Stimulated activated CD4-positive, alpha-beta T cell treated with anti-CD3 and anti-CD28 coated beads, Interleukin-12 subunit alpha, Interleukin-12 subunit beta, amount 100 ng/mL, for 48 hours (primary cell): ENCODE results near the gene DDX56.
A peak's percentile ranks its signal among the peaks of the same experiment; 100 is the strongest.
"Not testable (repeated sequence)": the region's sequence is repeated elsewhere in the genome, so short reads cannot be mapped to it uniquely, and the experiment has no call there.

Experiments used
- DNase-seq, 3 donors: peaks; one replicate each; pipeline ENCODE4 v3.0.0-alpha.2; 2020; ENCODE audit warnings: low read depth in 2 of 3, low spot score in 1 of 3

Gene DDX56

GRCh38 chr7:44565097-44565794, 8.5 kb downstream of the DDX56 start:
- peak; percentile 46 to 59 (median 59) for DNase-seq

- DNase-seq: no peak
Measured at GRCh38 chr7:44564606-44565005, 9.1 kb downstream of the DDX56 start.

GRCh38 chr7:44563171-44563679, 10.5 kb downstream of the DDX56 start:
- no peak for DNase-seq

GRCh38 chr7:44562622-44562962, 11.1 kb downstream of the DDX56 start:
- not testable (repeated sequence) for DNase-seq

- no peak for DNase-seq
Measured at GRCh38 chr7:44561962-44562621, 11.6 kb downstream of the DDX56 start.

GRCh38 chr7:44561481-44561880, 12.2 kb downstream of the DDX56 start:
- DNase-seq: no peak

GRCh38 chr7:44559485-44559884, 14.2 kb downstream of the DDX56 start:
- DNase-seq: no peak

GRCh38 chr7:44557485-44557884, 16.2 kb downstream of the DDX56 start:
- DNase-seq: no peak

GRCh38 chr7:44555350-44555749, 18.4 kb downstream of the DDX56 start:
- DNase-seq: no peak

- DNase-seq: not testable (repeated sequence)
Measured at GRCh38 chr7:44552473-44553005, 21.2 kb downstream of the DDX56 start.

GRCh38 chr7:44549457-44549856, 24.3 kb downstream of the DDX56 start:
- no peak for DNase-seq

- no peak for DNase-seq
Measured at GRCh38 chr7:44548893-44549292, 24.8 kb downstream of the DDX56 start.

- no peak for DNase-seq
Measured at GRCh38 chr7:44547536-44548231, 26.0 kb downstream of the DDX56 start.

- DNase-seq: no peak
Measured at GRCh38 chr7:44541876-44542610, 31.7 kb downstream of the DDX56 start.

GRCh38 chr7:44541028-44541869, 32.5 kb downstream of the DDX56 start, which contains the start of gene NPC1L1:
Gene NPC1L1, minus strand, starts transcription at chr7:44541330. Its CDS starts 71 bp downstream, at chr7:44541259.
- DNase-seq: no peak

GRCh38 chr7:44540592-44541027, 33.1 kb downstream of the DDX56 start:
- DNase-seq: no peak

- DNase-seq: no peak
Measured at GRCh38 chr7:44539669-44540506, 33.8 kb downstream of the DDX56 start.

GRCh38 chr7:44538798-44539668, 34.7 kb downstream of the DDX56 start:
- no peak for DNase-seq
